ENCODE data around the gene IFNA5.

The IFNA5 gene

GRCh38 chr9:21324047-21324446 is 18.9 kb upstream of the IFNA5 start:
- no peak for TF ChIP-seq POLR2A (IDR thresholded peaks at IDR 0.05; ENCODE audit: low read depth, low read length)
- TF ChIP-seq POU2F2 (IDR thresholded peaks at IDR 0.05; ENCODE audit: low read depth, low read length) = no peak
- no peak for TF ChIP-seq PAX5 (IDR thresholded peaks at IDR 0.05; ENCODE audit: insufficient read depth, low read length, severe bottlenecking)
- TF ChIP-seq TAF1 (IDR thresholded peaks at IDR 0.05; ENCODE audit: low read depth, low read length) = no peak
- TF ChIP-seq POLR2AphosphoS5 (IDR thresholded peaks at IDR 0.05; ENCODE audit: low read depth, low read length) = 0 out of 2 replicates have a peak, but pooled peaks have one; percentile 6
- FAIRE-seq (no peak), DNase-seq (ENCODE audit: insufficient read length, low spot score) (no peak)

- no peak for FAIRE-seq
- TF ChIP-seq TAF1 (IDR thresholded peaks at IDR 0.05; ENCODE audit: low read depth, low read length) (no peak), POLR2AphosphoS5 (IDR thresholded peaks at IDR 0.05; ENCODE audit: low read depth, low read length) (no peak), SPI1 (IDR thresholded peaks at IDR 0.05; ENCODE audit: low read depth, low read length) (no peak), POLR2A (IDR thresholded peaks at IDR 0.05; ENCODE audit: low read depth, low read length) (no peak), POU2F2 (IDR thresholded peaks at IDR 0.05; ENCODE audit: low read depth, low read length) (no peak), PAX5 (IDR thresholded peaks at IDR 0.05; ENCODE audit: insufficient read depth, low read length, severe bottlenecking) (no peak)
- DNase-seq (ENCODE audit: insufficient read length, low spot score) = no peak
Measured at GRCh38 chr9:21322911-21323461, 17.9 kb upstream of the IFNA5 start.

- no peak for TF ChIP-seq PAX5 (IDR thresholded peaks at IDR 0.05; ENCODE audit: insufficient read depth, low read length, severe bottlenecking)
- no peak for TF ChIP-seq POLR2A (IDR thresholded peaks at IDR 0.05; ENCODE audit: low read depth, low read length)
- TF ChIP-seq POU2F2 (IDR thresholded peaks at IDR 0.05; ENCODE audit: low read depth, low read length) = no peak
- no peak for TF ChIP-seq TAF1 (IDR thresholded peaks at IDR 0.05; ENCODE audit: low read depth, low read length)
- TF ChIP-seq SPI1 (IDR thresholded peaks at IDR 0.05; ENCODE audit: low read depth, low read length) = no peak
- no peak for TF ChIP-seq POLR2AphosphoS5 (IDR thresholded peaks at IDR 0.05; ENCODE audit: low read depth, low read length)
- DNase-seq (ENCODE audit: insufficient read length, low spot score) (no peak), FAIRE-seq (no peak)
Measured at GRCh38 chr9:21320465-21320864, 15.4 kb upstream of the IFNA5 start.

- TF ChIP-seq POU2F2 (IDR thresholded peaks at IDR 0.05; ENCODE audit: low read depth, low read length) (no peak), SPI1 (IDR thresholded peaks at IDR 0.05; ENCODE audit: low read depth, low read length) (no peak), POLR2AphosphoS5 (IDR thresholded peaks at IDR 0.05; ENCODE audit: low read depth, low read length) (no peak), TAF1 (IDR thresholded peaks at IDR 0.05; ENCODE audit: low read depth, low read length) (no peak), POLR2A (IDR thresholded peaks at IDR 0.05; ENCODE audit: low read depth, low read length) (no peak), PAX5 (IDR thresholded peaks at IDR 0.05; ENCODE audit: insufficient read depth, low read length, severe bottlenecking) (no peak)
- FAIRE-seq (peak; percentile 50), DNase-seq (ENCODE audit: insufficient read length, low spot score) (no peak)
Measured at GRCh38 chr9:21317956-21318923, 13.1 kb upstream of the IFNA5 start.

GRCh38 chr9:21316860-21317259 is 11.7 kb upstream of the IFNA5 start:
- FAIRE-seq (no peak), DNase-seq (ENCODE audit: insufficient read length, low spot score) (no peak)
- TF ChIP-seq TAF1 (IDR thresholded peaks at IDR 0.05; ENCODE audit: low read depth, low read length) = no peak
- TF ChIP-seq POLR2AphosphoS5 (IDR thresholded peaks at IDR 0.05; ENCODE audit: low read depth, low read length) = no peak
- no peak for TF ChIP-seq POU2F2 (IDR thresholded peaks at IDR 0.05; ENCODE audit: low read depth, low read length)
- TF ChIP-seq POLR2A (IDR thresholded peaks at IDR 0.05; ENCODE audit: low read depth, low read length) = no peak
- TF ChIP-seq PAX5 (IDR thresholded peaks at IDR 0.05; ENCODE audit: insufficient read depth, low read length, severe bottlenecking) = no peak
- TF ChIP-seq SPI1 (IDR thresholded peaks at IDR 0.05; ENCODE audit: low read depth, low read length) = no peak

- no peak for FAIRE-seq
- TF ChIP-seq POLR2A (IDR thresholded peaks at IDR 0.05; ENCODE audit: low read depth, low read length) = no peak
- TF ChIP-seq PAX5 (IDR thresholded peaks at IDR 0.05; ENCODE audit: insufficient read depth, low read length, severe bottlenecking) = no peak
- no peak for TF ChIP-seq POU2F2 (IDR thresholded peaks at IDR 0.05; ENCODE audit: low read depth, low read length)
- no peak for TF ChIP-seq SPI1 (IDR thresholded peaks at IDR 0.05; ENCODE audit: low read depth, low read length)
- TF ChIP-seq TAF1 (IDR thresholded peaks at IDR 0.05; ENCODE audit: low read depth, low read length) = no peak
- TF ChIP-seq POLR2AphosphoS5 (IDR thresholded peaks at IDR 0.05; ENCODE audit: low read depth, low read length) = no peak
- DNase-seq (ENCODE audit: insufficient read length, low spot score) = no peak
Measured at GRCh38 chr9:21316032-21316842, 11.1 kb upstream of the IFNA5 start.

GRCh38 chr9:21314152-21314551 is 9.0 kb upstream of the IFNA5 start:
- TF ChIP-seq PAX5 (IDR thresholded peaks at IDR 0.05; ENCODE audit: insufficient read depth, low read length, severe bottlenecking) = no peak
- TF ChIP-seq SPI1 (IDR thresholded peaks at IDR 0.05; ENCODE audit: low read depth, low read length) = no peak
- TF ChIP-seq POLR2A (IDR thresholded peaks at IDR 0.05; ENCODE audit: low read depth, low read length) = no peak
- TF ChIP-seq POLR2AphosphoS5 (IDR thresholded peaks at IDR 0.05; ENCODE audit: low read depth, low read length) = no peak
- no peak for TF ChIP-seq POU2F2 (IDR thresholded peaks at IDR 0.05; ENCODE audit: low read depth, low read length)
- no peak for TF ChIP-seq TAF1 (IDR thresholded peaks at IDR 0.05; ENCODE audit: low read depth, low read length)
- no peak for DNase-seq (ENCODE audit: insufficient read length, low spot score)
- FAIRE-seq = no peak

- DNase-seq (ENCODE audit: insufficient read length, low spot score) (no peak), FAIRE-seq (no peak)
- TF ChIP-seq TAF1 (IDR thresholded peaks at IDR 0.05; ENCODE audit: low read depth, low read length) (no peak), POLR2AphosphoS5 (IDR thresholded peaks at IDR 0.05; ENCODE audit: low read depth, low read length) (no peak), PAX5 (IDR thresholded peaks at IDR 0.05; ENCODE audit: insufficient read depth, low read length, severe bottlenecking) (no peak), POU2F2 (IDR thresholded peaks at IDR 0.05; ENCODE audit: low read depth, low read length) (no peak)
Measured at GRCh38 chr9:21311889-21312288, 6.8 kb upstream of the IFNA5 start.

- TF ChIP-seq PAX5 (IDR thresholded peaks at IDR 0.05; ENCODE audit: insufficient read depth, low read length, severe bottlenecking) (no peak), TAF1 (IDR thresholded peaks at IDR 0.05; ENCODE audit: low read depth, low read length) (no peak), POLR2A (IDR thresholded peaks at IDR 0.05; ENCODE audit: low read depth, low read length) (no peak), POU2F2 (IDR thresholded peaks at IDR 0.05; ENCODE audit: low read depth, low read length) (no peak), SPI1 (IDR thresholded peaks at IDR 0.05; ENCODE audit: low read depth, low read length) (no peak), POLR2AphosphoS5 (IDR thresholded peaks at IDR 0.05; ENCODE audit: low read depth, low read length) (no peak)
- DNase-seq (ENCODE audit: insufficient read length, low spot score) (no peak), FAIRE-seq (no peak)
Measured at GRCh38 chr9:21295992-21296391, 9.1 kb downstream of the IFNA5 start.
